Cardiac muscle cell (in vitro differentiated cells and primary cell): Measurements from ENCODE around the gene MAPT. TPM values are rescaled to one million over a fixed set of nuclear protein-coding genes. Genes with fewer than 3 reads are reported as not detected.
"Not testable (repeated sequence)": the region's sequence is repeated elsewhere in the genome, so short reads cannot be mapped to it uniquely, and the experiment has no call there.

Experiments used
- DNase-seq, 2 donors: peaks; one replicate each; pipeline versions ENCODE4 v3.0.0 to v3.0.0-alpha.2; 2010 to 2017; ENCODE audit warnings: low read depth in 1 of 2, low spot score in 1 of 2
- H3K27ac ChIP-seq: fragments of 200-600 bp; sonication (generic); 2 replicates; pipeline ENCODE4 v1.5.1; 2016
- H3K27me3 ChIP-seq: fragments of 200-600 bp; sonication (generic); 2 replicates; pipeline ENCODE4 v1.6.0; 2016; ENCODE audit warnings: control low read depth
- H3K36me3 ChIP-seq: fragments of 200-600 bp; sonication (generic); 2 replicates; pipeline ENCODE4 v1.5.1; 2016; ENCODE audit warnings: control low read depth
- H3K4me1 ChIP-seq: fragments of 200-600 bp; sonication (generic); 2 replicates; pipeline ENCODE4 v1.8.1; 2017; ENCODE audit warnings: low read depth, mild to moderate bottlenecking, mixed run types
- H3K4me3 ChIP-seq: fragments of 200-600 bp; sonication (generic); 2 replicates; pipeline ENCODE4 v1.5.1; 2016; ENCODE audit warnings: mild to moderate bottlenecking
- H3K9me3 ChIP-seq: fragments of 200-600 bp; sonication (generic); 2 replicates; pipeline ENCODE4 v1.5.1; 2017; ENCODE audit warnings: low read depth, mild to moderate bottlenecking, control low read depth
- CTCF ChIP-seq: IDR thresholded peaks from 2 replicates; pipeline ENCODE4 v1.5.1; 2012; ENCODE audit warnings: low read depth, mild to moderate bottlenecking, low read length
- polyA plus RNA-seq: library from polyadenylated mRNA; unstranded; fragments of >200 nt; fragmentation: Nextera tagmentation; extraction: Ambion mirVana; gene quantifications from 2 replicates; pipeline ENCODE4 v1.2.1, GENCODE V29; 2016
- total RNA-seq: library from RNA; depleted of rRNA; stranded (reverse); fragments of >200 nt; gene quantifications from 2 replicates; pipeline ENCODE4 v1.2.3, GENCODE V29; 2016

The MAPT gene
- total and polyA plus RNA-seq, 2 experiments from 2014 or later, result 1.3 to 1.9 TPM

GRCh38 chr17:46001390-46002310 is 107.3 kb downstream of the MAPT start:
- Histone ChIP-seq H3K4me3 (no peak overlapping the region), H3K27ac (no peak overlapping the region), H3K36me3 (no peaks in the 10 kb centered on the region), H3K27me3 (no peaks in the 10 kb centered on the region), H3K4me1 (no peaks in the 10 kb centered on the region), H3K9me3 (no peaks in the 10 kb centered on the region)
- DNase-seq, result no peak
- no peak for TF ChIP-seq CTCF

- Histone ChIP-seq H3K27me3 (no peaks in the 10 kb centered on the region), H3K36me3 (no peaks in the 10 kb centered on the region), H3K9me3 (no peaks in the 10 kb centered on the region), H3K27ac (no peak overlapping the region), H3K4me1 (no peaks in the 10 kb centered on the region), H3K4me3 (no peak overlapping the region)
- peak; percentile 83 for TF ChIP-seq CTCF
- peak; percentile 71 to 77 for DNase-seq
Measured at GRCh38 chr17:46002311-46002972, 108.1 kb downstream of the MAPT start.

GRCh38 chr17:46002973-46003316 is 108.6 kb downstream of the MAPT start:
- TF ChIP-seq CTCF, result no peak
- H3K27me3 ChIP-seq, result no peaks in the 10 kb centered on the region
- no peaks in the 10 kb centered on the region for H3K4me1 ChIP-seq
- no peak overlapping the region for H3K27ac ChIP-seq
- no peaks in the 10 kb centered on the region for H3K9me3 ChIP-seq
- H3K36me3 ChIP-seq, result no peaks in the 10 kb centered on the region
- no peak overlapping the region for H3K4me3 ChIP-seq
- DNase-seq, result no peak

GRCh38 chr17:46003907-46004748 is 109.8 kb downstream of the MAPT start:
- no peaks in the 10 kb centered on the region for H3K9me3 ChIP-seq
- H3K4me3 ChIP-seq, result no peak overlapping the region
- no peaks in the 10 kb centered on the region for H3K36me3 ChIP-seq
- no peaks in the 10 kb centered on the region for H3K4me1 ChIP-seq
- peak overlapping the region; percentile 35 for H3K27ac ChIP-seq
- no peaks in the 10 kb centered on the region for H3K27me3 ChIP-seq
- TF ChIP-seq CTCF, result no peak
- DNase-seq, result peak in 1 of 2 donors; percentile 38

GRCh38 chr17:46006082-46006481 is 111.7 kb downstream of the MAPT start:
- H3K4me1 ChIP-seq, H3K27ac ChIP-seq, H3K4me3 ChIP-seq, DNase-seq, H3K36me3 ChIP-seq, H3K27me3 ChIP-seq, H3K9me3 ChIP-seq: not testable (repeated sequence)
